Epithelial cell of proximal tubule (primary cell): Measurements from ENCODE around the gene SMARCA5. TPM values are rescaled to one million over a fixed set of nuclear protein-coding genes. Genes with fewer than 3 reads are reported as not detected.

Experiments
- DNase-seq: peaks from one replicate; pipeline ENCODE4 v3.0.0-alpha.2; 2011; ENCODE audit warnings: low read depth
- H3K4me3 ChIP-seq: 2 replicates; pipeline ENCODE4 v1.5.1; 2011; ENCODE audit warnings: low read depth, mild to moderate bottlenecking, low read length
- CTCF ChIP-seq: conservative IDR thresholded peaks from 2 replicates; pipeline ENCODE4 v1.5.1; 2012; ENCODE audit warnings: low read depth, mild to moderate bottlenecking, low read length
- total RNA-seq: library from RNA; depleted of rRNA; stranded (reverse); fragments of >200 nt; gene quantifications from 2 replicates; pipeline ENCODE4 v1.2.3, GENCODE V29; 2015

The SMARCA5 gene
- total RNA-seq, 1 donor from 2014 or later = 39.5 TPM

- no peak for TF ChIP-seq CTCF
- DNase-seq = no peak
- H3K4me3 ChIP-seq = no peak overlapping the region
These were observed 18.4 kb downstream of the SMARCA5 start for GRCh38 chr4:143531788-143532491.

- no peak overlapping the region for H3K4me3 ChIP-seq
- no peak for DNase-seq
- TF ChIP-seq CTCF = no peak
These were observed 25.6 kb downstream of the SMARCA5 start for GRCh38 chr4:143538979-143539669.

GRCh38 chr4:143539670-143540023 is 26.1 kb downstream of the SMARCA5 start:
- no peak overlapping the region for H3K4me3 ChIP-seq
- no peak for TF ChIP-seq CTCF
- no peak for DNase-seq

GRCh38 chr4:143549928-143550327 is 36.4 kb downstream of the SMARCA5 start:
- DNase-seq = no peak
- TF ChIP-seq CTCF = no peak
- no peak overlapping the region for H3K4me3 ChIP-seq

GRCh38 chr4:143554728-143555597 is 41.5 kb downstream of the SMARCA5 start:
- DNase-seq = no peak
- H3K4me3 ChIP-seq = no peak overlapping the region
- no peak for TF ChIP-seq CTCF

- no peak for DNase-seq
- TF ChIP-seq CTCF = no peak
- no peak overlapping the region for H3K4me3 ChIP-seq
These were observed 42.2 kb downstream of the SMARCA5 start for GRCh38 chr4:143555676-143556075.
